ENCODE measurements around the gene PIGM. TPM values are rescaled to one million over a fixed set of nuclear protein-coding genes. Genes with fewer than 3 reads are reported as not detected.

Gene PIGM
- polyA plus RNA-seq, 4 donors: 1.1 to 16.2 (median 2.7) TPM

DNA sequence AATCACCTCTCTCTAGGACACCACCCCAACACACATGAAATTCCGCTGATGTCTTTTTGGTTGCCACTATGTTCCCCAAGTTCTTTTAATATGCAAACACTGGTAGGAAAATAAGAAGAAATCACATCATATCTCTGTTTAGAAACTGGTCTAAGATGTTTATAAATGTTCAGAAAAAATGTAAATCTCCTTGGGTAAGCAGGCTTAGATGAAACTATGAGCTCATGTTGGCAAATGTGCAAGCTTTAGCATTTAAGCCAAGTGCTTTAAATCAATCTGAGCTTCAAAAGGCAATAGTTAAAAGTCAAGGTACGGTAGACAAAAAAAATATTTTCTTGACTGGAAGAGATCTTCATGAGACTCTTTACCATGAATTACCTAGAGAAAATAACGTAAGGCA, 52.5 kb downstream of the PIGM start:
- Histone ChIP-seq H3K27ac (ENCODE audit: low read depth in 1 of 3, low read length in 2 of 3) (no peak overlapping the region), H3K36me3 (ENCODE audit: control insufficient read depth in 3 of 3, insufficient read depth in 2 of 3, low read depth in 1 of 3, low read length in 3 of 3) (peaks cover 0 to 24% (median 14%) of the 10 kb centered on the region in 3 donors), H3K4me3 (ENCODE audit: low read depth in 1 of 3, low read length in 3 of 3) (no peak overlapping the region), H3K4me1 (ENCODE audit: control insufficient read depth in 3 of 3, insufficient read depth in 2 of 3, low read depth in 1 of 3, low read length in 2 of 3) (no peaks in the 10 kb centered on the region), H3K27me3 (ENCODE audit: control insufficient read depth in 3 of 3, insufficient read depth in 3 of 3, low read length in 3 of 3) (no peaks in the 10 kb centered on the region), H3K9me3 (ENCODE audit: control insufficient read depth in 2 of 2, insufficient read depth in 1 of 2, low read depth in 1 of 2, low read length in 1 of 2) (no peaks in the 10 kb centered on the region)
- FAIRE-seq: no peak
- DNase-seq: no peak
- WGBS, 3 donors: 67 to 88% (median 77%) methylated on average over 3 of the region's 3 CpGs

- no peak overlapping the region for H3K27ac ChIP-seq (ENCODE audit: low read depth in 1 of 3, low read length in 2 of 3)
- no peaks in the 10 kb centered on the region for H3K27me3 ChIP-seq (ENCODE audit: control insufficient read depth in 3 of 3, insufficient read depth in 3 of 3, low read length in 3 of 3)
- no peaks in the 10 kb centered on the region for H3K9me3 ChIP-seq (ENCODE audit: control insufficient read depth in 2 of 2, insufficient read depth in 1 of 2, low read depth in 1 of 2, low read length in 1 of 2)
- DNase-seq (no peak), FAIRE-seq (no peak)
- H3K4me1 ChIP-seq (ENCODE audit: control insufficient read depth in 3 of 3, insufficient read depth in 2 of 3, low read depth in 1 of 3, low read length in 2 of 3): peaks cover 0 to 3% (median 1%) of the 10 kb centered on the region in 3 donors
- peaks cover 0 to 26% (median 14%) of the 10 kb centered on the region in 3 donors for H3K36me3 ChIP-seq (ENCODE audit: control insufficient read depth in 3 of 3, insufficient read depth in 2 of 3, low read depth in 1 of 3, low read length in 3 of 3)
- 83 to 98% (median 92%) methylated on average over 2 of the region's 2 CpGs for WGBS, 3 donors
- H3K4me3 ChIP-seq (ENCODE audit: low read depth in 1 of 3, low read length in 3 of 3): no peak overlapping the region
These were observed 53.7 kb downstream of the PIGM start for GRCh38 chr1:159978107-159978398.

DNA sequence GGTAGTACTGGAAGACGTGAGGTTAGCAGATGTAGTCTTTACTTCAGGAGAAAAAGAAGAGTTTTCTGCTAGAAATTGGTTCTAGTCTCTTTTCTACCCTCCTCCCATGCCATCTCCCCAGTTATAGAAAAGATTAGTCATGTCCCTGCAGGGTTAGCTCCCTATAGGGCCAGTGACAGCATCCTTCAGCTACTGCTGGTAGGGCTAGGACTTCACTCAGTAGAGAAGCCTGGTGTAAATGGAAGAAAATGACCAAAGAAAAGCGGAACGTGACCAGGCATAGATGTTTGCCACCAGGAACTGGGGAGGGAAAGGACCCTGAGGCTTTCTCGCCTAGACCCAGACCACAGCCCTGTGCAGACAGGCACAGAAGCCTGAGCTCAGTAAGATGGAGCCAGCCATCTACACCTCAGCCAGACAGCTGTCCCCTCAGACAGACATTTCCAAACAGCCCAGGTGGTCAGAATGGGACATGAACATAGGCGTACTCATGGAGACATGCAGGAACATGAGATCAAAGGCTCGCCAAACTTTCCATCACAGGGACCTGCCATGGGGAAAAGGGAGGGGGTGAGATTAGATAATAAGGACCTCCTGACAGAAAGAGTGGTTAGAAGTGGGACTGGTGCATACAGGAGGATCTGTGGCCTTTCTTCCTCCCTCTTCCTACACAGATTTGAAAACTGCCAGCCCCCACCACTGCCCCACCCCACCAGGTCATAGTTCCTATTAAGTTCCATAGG, 54.3 kb downstream of the PIGM start:
- WGBS, 3 donors: 90 to 96% (median 94%) methylated on average over 6 of the region's 6 CpGs
- Histone ChIP-seq H3K27ac (ENCODE audit: low read depth in 1 of 3, low read length in 2 of 3) (no peak overlapping the region), H3K9me3 (ENCODE audit: control insufficient read depth in 2 of 2, insufficient read depth in 1 of 2, low read depth in 1 of 2, low read length in 1 of 2) (no peaks in the 10 kb centered on the region), H3K4me1 (ENCODE audit: control insufficient read depth in 3 of 3, insufficient read depth in 2 of 3, low read depth in 1 of 3, low read length in 2 of 3) (peaks cover 0 to 8% (median 2%) of the 10 kb centered on the region in 3 donors), H3K36me3 (ENCODE audit: control insufficient read depth in 3 of 3, insufficient read depth in 2 of 3, low read depth in 1 of 3, low read length in 3 of 3) (peaks cover 0 to 31% (median 15%) of the 10 kb centered on the region in 3 donors), H3K4me3 (ENCODE audit: low read depth in 1 of 3, low read length in 3 of 3) (no peak overlapping the region), H3K27me3 (ENCODE audit: control insufficient read depth in 3 of 3, insufficient read depth in 3 of 3, low read length in 3 of 3) (no peaks in the 10 kb centered on the region)
- FAIRE-seq: no peak
- no peak for DNase-seq

Other genes starting within 250 kb of the PIGM start
- gene FCRL6, start 229.6 kb downstream of the PIGM start, polyA plus RNA-seq: under 1 TPM in 3 of 4 donors, not detected in 1; 0.32 to 0.81 (median 0.40) TPM
- gene SLAMF8, start 205.1 kb downstream of the PIGM start, polyA plus RNA-seq: 1 to 10 TPM in 3 of 4 donors, under 1 TPM in 1; 0.89 to 4.6 (median 4.2) TPM
- under 1 TPM in 2 of 4 donors, not detected in 2; 0.09 to 0.19 TPM for gene VSIG8, start 169.3 kb downstream of the PIGM start, polyA plus RNA-seq
- 1 to 10 TPM in 1 of 4 donors, under 1 TPM in 2, not detected in 1; 0.35 to 1.1 (median 0.36) TPM for gene CFAP45, start 131.8 kb downstream of the PIGM start, polyA plus RNA-seq
- 100 to 1,000 TPM; 244 to 472 (median 400) TPM for gene TAGLN2, start 106.5 kb downstream of the PIGM start, polyA plus RNA-seq
- 10 to 100 TPM in 3 of 4 donors, 1 to 10 TPM in 1; 3.1 to 84.2 (median 26.4) TPM for gene IGSF9, start 86.4 kb downstream of the PIGM start, polyA plus RNA-seq
- under 1 TPM in 1 of 4 donors, not detected in 3; 0.12 TPM for gene SLAMF9, start 77.8 kb downstream of the PIGM start, polyA plus RNA-seq
- under 1 TPM in 2 of 4 donors, not detected in 2; 0.25 to 0.47 TPM for gene KCNJ10, start 38.2 kb upstream of the PIGM start, polyA plus RNA-seq
- gene KCNJ9, start 49.5 kb upstream of the PIGM start, polyA plus RNA-seq: under 1 TPM in 2 of 4 donors, not detected in 2; 0.04 to 0.19 TPM
- 10 to 100 TPM; 11.0 to 34.5 (median 21.5) TPM for gene IGSF8, start 66.6 kb upstream of the PIGM start, polyA plus RNA-seq
- gene ATP1A2, start 83.8 kb upstream of the PIGM start, polyA plus RNA-seq: 1 to 10 TPM in 2 of 4 donors, under 1 TPM in 2; 0.22 to 5.3 (median 1.2) TPM
- under 1 TPM in 2 of 4 donors, not detected in 2; 0.12 to 0.24 TPM for gene ATP1A4, start 119.6 kb upstream of the PIGM start, polyA plus RNA-seq
- gene CASQ1, start 158.6 kb upstream of the PIGM start, polyA plus RNA-seq: 1 to 10 TPM in 1 of 4 donors, under 1 TPM in 3; 0.45 to 2.1 (median 0.60) TPM
- gene PEA15, start 173.4 kb upstream of the PIGM start, polyA plus RNA-seq: 100 to 1,000 TPM in 1 of 4 donors, 10 to 100 TPM in 3; 15.2 to 116 (median 47.9) TPM
- 100 to 1,000 TPM in 1 of 4 donors, 10 to 100 TPM in 3; 43.5 to 145 (median 59.1) TPM for gene DCAF8, start 230.6 kb upstream of the PIGM start, polyA plus RNA-seq

Data from small intestine (tissue), 7 donors.